GM21528 (cell line): Measurements from ENCODE around the gene PBOV1.

ENCODE experiments used
- ATAC-seq: cut with Tn5 transposase; IDR thresholded peaks from one replicate; pipeline ENCODE4 v1.9.1; 2021; ENCODE audit warnings: mild to moderate bottlenecking, moderate library complexity; ENCODE audit not compliant: unreplicated experiment, low FRiP score

The PBOV1 gene

DNA sequence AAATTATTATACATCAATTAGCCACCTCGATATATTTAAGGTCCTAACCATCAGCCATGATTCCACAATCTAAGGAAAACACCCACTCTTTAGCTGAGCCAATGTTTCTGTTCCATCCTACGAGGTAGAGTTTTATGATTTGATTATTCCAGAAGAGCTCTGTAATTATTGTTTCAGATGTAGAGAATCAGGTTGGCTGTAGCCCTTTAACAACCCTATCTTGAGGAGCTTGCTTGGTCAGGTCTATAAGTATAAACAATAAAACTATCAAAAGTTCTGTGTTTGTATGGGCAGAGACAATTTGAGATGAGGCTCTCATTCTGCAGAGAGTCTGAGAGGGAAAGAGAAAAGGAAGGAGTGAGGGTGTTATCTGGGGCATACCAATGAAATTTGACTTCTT is at the start of gene PBOV1:
PBOV1 (minus strand) TSS at position 43 of the 400 bp plus-strand sequence. CDS start 96 bp downstream, outside the sequence.
- ATAC-seq = no peak

- no peak for ATAC-seq
Measured at GRCh38 chr6:138266095-138266494, 47.8 kb upstream of the PBOV1 start.

DNA sequence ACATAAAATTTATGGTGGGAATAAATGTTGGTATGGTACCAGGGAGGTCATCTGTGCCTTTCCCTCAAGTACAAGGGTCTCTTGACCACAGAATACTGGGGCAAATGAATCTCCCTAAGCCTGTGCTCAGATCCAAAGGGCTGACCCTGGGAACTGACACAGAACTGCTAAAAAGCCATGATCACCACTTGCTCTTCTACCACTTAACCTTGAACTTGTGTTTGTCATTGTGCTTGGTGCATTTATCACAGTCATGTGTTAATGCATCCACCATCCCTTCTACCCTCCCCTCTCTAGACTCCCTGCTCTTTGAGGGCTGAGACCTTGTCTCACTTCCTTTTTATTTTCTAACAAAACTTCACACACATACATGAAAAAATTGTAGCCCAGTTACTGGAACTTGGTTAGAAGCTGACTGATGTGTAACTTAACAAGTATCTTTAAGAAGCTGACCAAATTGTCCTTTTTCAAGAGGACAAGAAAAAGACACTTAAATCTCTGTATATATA is 46.1 kb upstream of the PBOV1 start:
- ATAC-seq = no peak

DNA sequence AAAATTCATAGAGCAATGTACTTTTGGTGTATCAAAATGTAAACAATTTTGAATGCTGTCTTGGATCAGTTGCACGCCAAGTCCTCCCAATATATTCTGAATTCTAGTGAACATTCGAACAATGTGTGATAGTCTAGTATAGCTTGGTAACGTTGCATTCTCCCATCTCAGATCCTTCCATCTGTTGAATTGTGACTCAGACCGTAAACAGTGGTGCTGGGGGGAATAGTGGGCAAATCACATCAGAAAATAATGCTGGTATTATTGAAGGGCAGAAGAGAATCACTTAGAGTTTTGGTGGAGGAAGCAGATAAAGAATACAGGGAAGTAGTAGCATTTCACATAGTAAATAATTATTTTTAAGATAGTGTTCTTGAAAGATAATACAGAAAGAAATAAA is 45.7 kb upstream of the PBOV1 start:
- ATAC-seq = no peak

DNA sequence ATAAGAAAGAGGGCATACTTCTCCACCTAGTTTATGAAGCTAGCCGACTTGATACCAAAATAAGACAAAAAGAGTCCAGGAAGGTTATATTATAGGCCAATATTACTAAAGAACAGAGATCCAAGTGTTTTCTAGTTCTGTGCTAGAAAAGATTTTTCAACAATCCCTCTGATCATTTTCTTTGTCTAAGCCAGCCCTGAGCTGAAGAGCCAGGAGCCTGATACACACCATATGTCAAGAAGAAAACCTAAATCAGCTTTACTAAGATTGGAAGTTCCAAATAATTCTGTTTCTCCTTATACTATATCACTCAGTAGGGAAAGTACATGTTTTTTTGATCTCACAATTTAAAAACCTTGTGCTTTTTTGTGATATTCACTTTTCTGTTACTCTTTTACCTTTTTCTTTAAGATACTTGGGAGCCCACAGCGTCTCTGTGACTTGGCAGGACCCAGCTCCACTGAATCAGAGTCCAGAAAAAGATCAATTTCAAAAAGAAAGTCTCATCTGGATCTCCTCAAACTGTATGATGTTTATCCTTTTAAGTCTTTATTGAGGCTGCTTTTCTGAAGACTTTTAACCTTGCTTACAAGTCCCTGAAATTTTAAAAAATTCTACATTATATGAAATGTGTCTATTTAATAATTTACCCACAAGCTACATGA is 43.0 kb upstream of the PBOV1 start:
- ATAC-seq = no peak

DNA sequence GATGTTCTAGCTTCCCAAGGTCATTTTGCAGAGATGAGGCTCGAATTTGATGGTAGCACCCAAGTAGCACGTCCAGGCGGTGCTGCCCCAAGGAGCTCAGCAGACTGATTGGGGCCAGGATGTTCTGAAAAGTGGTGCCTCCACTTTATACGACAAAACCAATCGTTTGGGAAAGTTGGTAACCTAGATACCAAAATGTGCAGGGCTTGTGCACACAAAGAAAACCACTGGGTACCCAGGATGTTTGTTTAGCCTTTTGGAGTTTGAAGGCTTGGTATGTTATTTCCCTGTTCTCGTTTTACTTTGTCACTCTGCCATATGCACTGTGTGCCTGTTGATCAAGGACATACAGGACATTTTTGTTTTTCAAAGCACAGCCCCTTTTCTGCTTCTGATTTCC is 40.7 kb upstream of the PBOV1 start:
- ATAC-seq = no peak

DNA sequence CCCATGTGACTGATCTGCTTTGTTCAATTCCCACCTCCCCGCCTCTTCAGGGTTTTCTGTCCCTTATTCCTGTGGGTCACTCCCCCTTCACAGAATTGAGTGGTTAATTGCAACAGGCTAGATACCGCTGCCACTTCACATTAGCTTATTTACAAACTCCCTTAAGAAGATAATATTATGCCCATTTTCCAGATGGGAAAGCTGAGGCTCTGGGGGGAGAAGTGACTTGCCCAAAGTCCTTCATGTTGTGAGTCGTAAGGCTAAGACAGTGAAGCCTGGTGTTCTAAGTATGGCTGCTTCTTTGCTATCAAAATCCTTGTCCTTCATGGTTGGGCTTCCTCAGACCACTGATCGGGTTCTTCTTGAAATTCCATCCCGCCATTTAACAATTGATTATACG is 39.9 kb upstream of the PBOV1 start:
- ATAC-seq = no peak

DNA sequence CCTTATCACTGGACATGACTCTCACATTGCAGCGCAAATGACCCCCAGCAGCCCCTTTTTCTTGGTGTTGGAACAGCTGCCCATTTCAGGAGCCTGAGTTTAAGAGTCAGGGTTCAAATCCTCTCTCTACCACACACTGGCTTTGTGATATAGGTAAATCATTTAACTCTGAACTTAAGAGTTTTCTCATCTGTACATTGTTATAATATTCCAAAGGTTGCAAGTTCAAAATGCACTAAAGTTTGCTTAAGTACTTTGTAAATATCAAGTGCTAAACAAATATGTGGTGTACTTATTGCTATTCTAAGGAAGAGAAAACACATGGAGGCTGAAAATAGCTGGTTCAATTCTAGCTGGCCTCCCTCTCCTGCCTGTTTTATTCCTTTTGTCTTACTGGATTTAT is 39.3 kb upstream of the PBOV1 start:
- ATAC-seq = no peak

GRCh38 chr6:138255443-138255842 is 37.2 kb upstream of the PBOV1 start:
- ATAC-seq = no peak

DNA sequence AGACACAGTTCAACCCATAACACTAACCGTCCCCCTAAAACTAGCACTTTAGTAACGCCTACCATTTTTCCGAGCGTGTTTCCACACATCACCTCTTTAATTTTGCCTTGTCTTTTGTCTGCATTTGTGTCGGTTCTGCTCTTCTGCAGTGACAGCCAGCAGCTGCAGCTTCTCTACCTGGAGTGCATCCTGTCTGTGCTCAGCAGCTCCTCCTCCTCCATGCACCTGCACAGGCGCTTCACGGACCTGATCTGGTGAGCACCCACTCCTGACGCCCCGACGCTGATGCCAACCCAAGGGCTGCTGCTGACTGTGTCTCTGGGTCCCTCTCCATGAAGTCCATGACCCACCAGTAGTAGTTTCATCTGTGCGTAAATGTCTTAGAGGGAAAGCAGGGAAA is 35.4 kb upstream of the PBOV1 start:
- no peak for ATAC-seq

- no peak for ATAC-seq
Measured at GRCh38 chr6:138250513-138251247, 32.4 kb upstream of the PBOV1 start.

DNA sequence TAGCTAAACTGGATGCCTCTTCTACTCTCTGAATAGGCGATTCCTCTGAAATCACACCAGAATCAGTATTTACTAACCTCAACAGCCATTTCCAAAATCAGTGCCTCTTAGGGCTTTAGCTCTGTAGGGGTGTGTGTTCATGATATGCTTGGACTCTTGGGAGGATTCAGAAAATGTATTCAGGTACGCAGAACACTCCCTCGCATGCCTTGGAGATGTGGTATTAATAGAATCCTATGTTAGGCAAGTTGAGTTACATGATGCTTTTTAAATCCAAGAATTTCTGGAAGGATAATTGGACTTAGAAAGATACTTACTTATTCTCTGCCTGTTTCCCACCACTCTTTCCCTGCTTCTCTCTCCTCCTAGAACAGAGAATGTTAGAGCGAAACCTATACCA is 31.8 kb upstream of the PBOV1 start:
- ATAC-seq = no peak

- no peak for ATAC-seq
Measured at GRCh38 chr6:138248878-138249277, 30.6 kb upstream of the PBOV1 start.

DNA sequence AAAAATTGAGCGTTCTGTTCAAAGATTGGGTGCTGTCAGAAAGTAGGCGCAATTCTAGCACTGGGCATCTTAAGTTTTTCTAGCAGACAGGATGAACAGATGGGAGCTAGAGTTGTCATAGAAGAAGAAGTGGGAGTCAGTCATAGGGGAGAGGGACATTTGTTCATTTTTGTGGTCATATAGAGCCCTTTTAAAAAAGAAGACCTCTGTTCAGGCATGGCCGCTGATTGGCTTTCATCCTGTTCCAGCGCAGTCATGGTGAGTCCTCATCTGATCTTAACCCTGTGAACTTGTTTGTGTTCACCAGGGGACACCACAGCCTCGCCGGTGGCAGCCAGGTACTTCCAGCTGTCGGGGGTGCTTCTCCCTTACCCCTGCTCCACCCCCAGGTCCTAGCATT is 29.7 kb upstream of the PBOV1 start:
- ATAC-seq = no peak

GRCh38 chr6:138246650-138247440 is 28.6 kb upstream of the PBOV1 start:
- ATAC-seq = no peak

DNA sequence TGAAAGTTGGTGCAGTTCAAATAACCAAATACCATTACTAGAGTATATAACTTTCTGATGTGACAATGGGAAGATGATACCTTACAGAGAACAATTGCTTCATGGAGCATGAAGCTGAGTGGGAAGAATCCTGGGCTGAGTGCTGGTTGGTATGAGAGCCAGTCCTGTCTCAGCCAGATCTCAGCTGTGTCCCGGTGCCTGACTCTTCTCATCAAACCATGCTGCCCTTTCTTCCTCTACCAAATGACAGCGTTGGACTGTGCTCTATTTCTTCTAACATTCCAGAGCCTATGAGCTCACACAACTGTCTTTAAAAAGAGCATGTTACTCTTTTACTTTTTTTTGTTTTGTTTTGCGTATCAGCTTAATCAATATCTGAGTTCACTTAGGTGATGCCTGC is 27.5 kb upstream of the PBOV1 start:
- no peak for ATAC-seq

DNA sequence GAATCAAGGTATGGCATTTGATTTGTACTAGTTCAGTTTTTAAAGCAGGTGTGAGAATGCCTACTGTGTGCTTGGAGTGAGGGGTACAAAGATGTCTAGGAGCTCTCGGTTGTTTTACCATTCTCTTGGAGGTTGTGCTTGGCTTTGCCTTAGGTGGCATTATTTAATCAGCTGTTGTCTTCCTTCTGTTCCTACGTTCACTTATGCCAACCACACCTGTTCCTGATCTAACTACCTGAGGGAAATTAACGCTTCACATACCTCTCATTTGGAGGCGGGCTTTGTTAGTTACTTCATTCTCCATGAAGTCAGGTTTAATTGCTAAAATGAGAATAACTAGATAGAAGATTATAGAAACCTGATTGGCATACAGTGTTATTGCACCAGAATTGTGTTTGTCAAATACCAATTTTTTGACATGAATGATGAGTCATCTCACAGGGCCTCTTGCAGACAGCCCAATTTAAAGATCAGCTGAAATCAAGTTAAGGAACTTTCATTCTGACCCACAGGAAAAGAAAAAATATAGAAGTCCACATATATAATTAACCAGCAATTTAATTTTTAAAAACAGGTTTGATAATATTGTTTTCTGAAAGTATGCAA is 24.8 kb upstream of the PBOV1 start:
- no peak for ATAC-seq

- ATAC-seq = no peak
Measured at GRCh38 chr6:138241934-138242333, 23.6 kb upstream of the PBOV1 start.

DNA sequence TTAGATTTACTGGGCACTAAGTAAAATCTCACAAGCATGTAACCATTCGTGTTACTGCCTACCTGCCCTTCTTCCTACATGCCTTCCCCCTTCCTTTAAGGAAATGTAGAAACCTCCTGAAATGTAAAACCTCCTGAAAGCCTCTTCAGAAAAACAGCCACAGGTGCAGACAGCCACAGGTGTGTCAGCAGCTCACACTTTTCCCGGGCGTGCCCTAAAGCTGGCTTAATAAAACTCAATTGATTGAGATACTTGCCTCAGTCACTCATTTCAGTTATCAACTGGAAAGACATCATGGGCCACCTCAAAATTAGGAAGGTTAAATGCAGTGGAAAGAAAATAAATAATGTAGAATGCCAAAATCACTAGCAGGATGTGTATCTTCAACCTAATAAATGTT is 23.1 kb upstream of the PBOV1 start:
- no peak for ATAC-seq

GRCh38 chr6:138240476-138241245 is 22.4 kb upstream of the PBOV1 start:
- no peak for ATAC-seq
